ENCODE data around the gene FMN2. TPM values are rescaled to one million over a fixed set of nuclear protein-coding genes. Genes with fewer than 3 reads are reported as not detected.

The FMN2 gene
- total RNA-seq, 4 donors from 2014 or later: 0.75 to 1.8 (median 1.2) TPM

- no peak for TF ChIP-seq CTCF (IDR thresholded peaks at IDR 0.05; ENCODE audit: low read depth)
Observed at GRCh38 chr1:240212556-240212955, 120.9 kb downstream of the FMN2 start.

- TF ChIP-seq CTCF (IDR thresholded peaks at IDR 0.05; ENCODE audit: low read depth): no peak
Observed at GRCh38 chr1:240217403-240217802, 125.7 kb downstream of the FMN2 start.

- no peak for TF ChIP-seq CTCF (IDR thresholded peaks at IDR 0.05; ENCODE audit: low read depth)
Observed at GRCh38 chr1:240219104-240219503, 127.4 kb downstream of the FMN2 start.

GRCh38 chr1:240226102-240226501, 134.4 kb downstream of the FMN2 start:
- TF ChIP-seq CTCF (IDR thresholded peaks at IDR 0.05; ENCODE audit: low read depth): no peak

- TF ChIP-seq CTCF (IDR thresholded peaks at IDR 0.05; ENCODE audit: low read depth): no peak
Observed at GRCh38 chr1:240230816-240231215, 139.1 kb downstream of the FMN2 start.

GRCh38 chr1:240232530-240232929, 140.8 kb downstream of the FMN2 start:
- TF ChIP-seq CTCF (IDR thresholded peaks at IDR 0.05; ENCODE audit: low read depth): no peak

- no peak for TF ChIP-seq CTCF (IDR thresholded peaks at IDR 0.05; ENCODE audit: low read depth)
Observed at GRCh38 chr1:240234485-240235210, 143.0 kb downstream of the FMN2 start.

All from subcutaneous adipose tissue (tissue), 4 donors.